Fibroblast of skin of scalp (primary cell): ENCODE results near the gene GOLGA8G. TPM values are rescaled to one million over a fixed set of nuclear protein-coding genes. Genes with fewer than 3 reads are reported as not detected.
"Not testable (repeated sequence)": the region's sequence is repeated elsewhere in the genome, so short reads cannot be mapped to it uniquely, and the experiment has no call there.

Source experiments
- DNase-seq: peaks from one replicate; pipeline ENCODE4 v3.0.0-alpha.2; 2013
- polyA plus RNA-seq, 2 experiments: library from polyadenylated mRNA; unstranded; fragments of 120-200 nt; gene quantifications; one replicate each; pipeline ENCODE4 v1.2.1, GENCODE V29; 2013; ENCODE audit not compliant: insufficient read length in 2 of 2

The GOLGA8G gene
- polyA plus RNA-seq (2013, experiment 1 of 2; ENCODE audit: insufficient read length), result not detected
- polyA plus RNA-seq (2013, experiment 2 of 2; ENCODE audit: insufficient read length), result not detected

- not testable (repeated sequence) for DNase-seq
Measured at GRCh38 chr15:28532954-28533353, at the start of gene GOLGA8G. TSS of gene GOLGA8G (minus strand) at chr15:28532971. CDS start at chr15:28532909, 62 bp downstream.

- not testable (repeated sequence) for DNase-seq
Measured at GRCh38 chr15:28573351-28573750, 40.6 kb upstream of the GOLGA8G start.

GRCh38 chr15:28553268-28553667 is 20.5 kb upstream of the GOLGA8G start, which contains the start of gene GOLGA6L25:
TSS of gene GOLGA6L25 (plus strand) at chr15:28553568. CDS start at chr15:28553629, 61 bp downstream.
- not testable (repeated sequence) for DNase-seq

GRCh38 chr15:28515208-28515607 is 17.6 kb downstream of the GOLGA8G start:
- not testable (repeated sequence) for DNase-seq

GRCh38 chr15:28514128-28514527 is 18.6 kb downstream of the GOLGA8G start:
- DNase-seq, result not testable (repeated sequence)

- DNase-seq, result not testable (repeated sequence)
Measured at GRCh38 chr15:28508217-28508889, 24.4 kb downstream of the GOLGA8G start.

- not testable (repeated sequence) for DNase-seq
Measured at GRCh38 chr15:28481340-28481739, 51.4 kb downstream of the GOLGA8G start.
